Naive thymus-derived CD4-positive, alpha-beta T cell (primary cell): ENCODE measurements around the gene MOSPD3. TPM values are rescaled to one million over a fixed set of nuclear protein-coding genes. Genes with fewer than 3 reads are reported as not detected.

Experiments used
- ATAC-seq: fragments of 150-1000 bp; cut with Tn5 transposase; 2 replicates; pipeline ENCODE4 v1.10.0; 2021; ENCODE audit warnings: mild to moderate bottlenecking, moderate library complexity
- CTCF ChIA-PET: fragments of 350-600 bp; sonication (Branson Sonifier 250); formaldehyde crosslinking; loops from one replicate; lab custom pipeline; 2021; ENCODE audit warnings: antibody characterized with exemption; lab: Charles Lee
- POLR2A ChIA-PET: fragments of 350-600 bp; sonication (Branson Sonifier 250); formaldehyde crosslinking; loops from one replicate; lab custom pipeline; 2021; ENCODE audit warnings: antibody characterized with exemption, inconsistent platforms; lab: Charles Lee
- DNase-seq, 9 donors: peaks; one replicate each; pipeline versions ENCODE4 v3.0.0 to v3.0.0-alpha.2; 2020 to 2022; ENCODE audit warnings: mixed read lengths in 1 of 9
- H3K27ac ChIP-seq: one replicate; pipeline ENCODE4 v1.7.0; 2013; ENCODE audit warnings: mild to moderate bottlenecking, low read depth, low read length, moderate library complexity
- H3K27me3 ChIP-seq, 2 donors: one replicate each; pipeline ENCODE4 v1.7.0; 2013; ENCODE audit warnings: low read length in 2 of 2, mild to moderate bottlenecking in 2 of 2, moderate library complexity in 2 of 2; ENCODE audit not compliant: control insufficient read depth in 2 of 2, insufficient read depth in 2 of 2
- H3K36me3 ChIP-seq, 3 experiments: 1 replicate in 2 of 3; 2 replicates in 1 of 3; pipeline ENCODE4 v1.7.0; 2013; ENCODE audit warnings: low read length in 3 of 3, mild to moderate bottlenecking in 3 of 3, moderate library complexity in 1 of 3; ENCODE audit not compliant: insufficient read depth in 3 of 3, control insufficient read depth in 2 of 3
- H3K4me1 ChIP-seq, 2 donors: one replicate each; pipeline ENCODE4 v1.7.0; 2013; ENCODE audit warnings: low read length in 2 of 2, mild to moderate bottlenecking in 2 of 2, moderate library complexity in 1 of 2; ENCODE audit not compliant: control insufficient read depth in 2 of 2, insufficient read depth in 2 of 2
- H3K4me3 ChIP-seq: 2 replicates; pipeline ENCODE4 v1.7.0; 2013; ENCODE audit warnings: mild to moderate bottlenecking, low read length
- H3K9me3 ChIP-seq, 3 experiments: 1 replicate in 2 of 3; 2 replicates in 1 of 3; pipeline ENCODE4 v1.7.0; 2013; ENCODE audit warnings: low read length in 3 of 3; ENCODE audit not compliant: control insufficient read depth in 2 of 3
- H3K27ac Mint-ChIP-seq, 9 donors: one replicate each; pipeline ENCODE4 v1.8.0; 2020 to 2022; ENCODE audit warnings: mixed read lengths in 9 of 9, mild to moderate bottlenecking in 8 of 9, moderate library complexity in 5 of 9, inconsistent platforms in 2 of 9
- H3K27me3 Mint-ChIP-seq, 5 donors: one replicate each; pipeline ENCODE4 v1.8.0; 2021 to 2022; ENCODE audit warnings: mixed read lengths in 5 of 5, mild to moderate bottlenecking in 1 of 5
- H3K36me3 Mint-ChIP-seq, 5 donors: one replicate each; pipeline ENCODE4 v1.8.0; 2020 to 2022; ENCODE audit warnings: mixed read lengths in 5 of 5, mild to moderate bottlenecking in 3 of 5, inconsistent platforms in 1 of 5
- H3K4me1 Mint-ChIP-seq, 7 donors: one replicate each; pipeline ENCODE4 v1.8.0; 2020 to 2022; ENCODE audit warnings: mixed read lengths in 7 of 7, mild to moderate bottlenecking in 3 of 7, inconsistent platforms in 1 of 7
- H3K4me3 Mint-ChIP-seq, 10 donors: one replicate each; pipeline ENCODE4 v1.8.0; 2020 to 2022; ENCODE audit warnings: mild to moderate bottlenecking in 10 of 10, mixed read lengths in 10 of 10, moderate library complexity in 6 of 10, inconsistent platforms in 2 of 10
- H3K9me3 Mint-ChIP-seq, 11 donors: one replicate each; pipeline ENCODE4 v1.8.0; 2020 to 2022; ENCODE audit warnings: mixed read lengths in 11 of 11, mild to moderate bottlenecking in 4 of 11, inconsistent platforms in 1 of 11, moderate library complexity in 1 of 11
- intact Hi-C, 2 donors: fragments of 100-400 bp; cut with micrococcal nuclease; formaldehyde crosslinking; loops; one replicate each; pipeline ENCODE4 v1.15.1; 2023
- polyA plus RNA-seq, 2 donors: library from polyadenylated mRNA; unstranded; fragments of 300-500 nt; fragmentation: Illumina TruSeq; gene quantifications; one replicate each; pipeline ENCODE4 v1.2.3, GENCODE V29; 2021
- total RNA-seq, 6 experiments: library from RNA in 5 of 6; stranded (reverse) in 5 of 6; gene quantifications; 1 replicate in 5 of 6; 2 replicates in 1 of 6; pipeline ENCODE4 v1.2.3 and lab custom pipeline; 2021 to 2026

Gene MOSPD3
- total and polyA plus RNA-seq, 7 experiments from 2014 or later: 8.8 to 54.9 (median 14.7) TPM

- H3K4me3 Mint-ChIP-seq: no peak overlapping the region
- peaks cover 8 to 76% (median 30%) of the 10 kb centered on the region in 3 experiments for H3K36me3 ChIP-seq
- CTCF ChIA-PET: no interaction called here
Measured at GRCh38 chr7:100574362-100575205, 37.8 kb upstream of the MOSPD3 start.

GRCh38 chr7:100575206-100575631 lies 37.1 kb upstream of the MOSPD3 start:
- ChIA-PET CTCF (no interaction called here), POLR2A (interaction anchor here (1.0 to 1.4 kb wide), 3 partner anchors 8 to 125 kb away, joined by 3 to 8 read pairs (median 4); no protein-coding TSS in a partner anchor)
- ATAC-seq (no peak), DNase-seq (no peak)
- no peak overlapping the region for H3K27ac ChIP-seq
- H3K36me3 ChIP-seq: peaks cover 12 to 83% (median 36%) of the 10 kb centered on the region in 3 experiments
- Mint-ChIP-seq H3K9me3 (no peaks in the 10 kb centered on the region), H3K4me1 (peaks cover 0 to 20% (median 10%) of the 10 kb centered on the region in 7 donors), H3K36me3 (peaks cover 0 to 13% (median 4%) of the 10 kb centered on the region in 5 donors), H3K4me3 (no peak overlapping the region), H3K27me3 (peaks cover 0 to 4% (median 0%) of the 10 kb centered on the region in 5 donors), H3K27ac (no peak overlapping the region)
- no peak overlapping the region for H3K4me3 ChIP-seq
- peaks cover 9 to 11% of the 10 kb centered on the region in 2 donors for H3K4me1 ChIP-seq
- no peaks in the 10 kb centered on the region for H3K9me3 ChIP-seq
- no peaks in the 10 kb centered on the region for H3K27me3 ChIP-seq
- intact Hi-C loops: no loop called here

More at GRCh38 chr7:100574362-100575205, 37.8 kb upstream of the MOSPD3 start:
- no peaks in the 10 kb centered on the region for H3K27me3 ChIP-seq
- no peak overlapping the region for H3K4me3 ChIP-seq
- POLR2A ChIA-PET: interaction anchor here (1.0 to 1.4 kb wide), 3 partner anchors 9 to 126 kb away, joined by 3 to 8 read pairs (median 4); no protein-coding TSS in a partner anchor
- no peak for DNase-seq
- intact Hi-C loops: no loop called here
- ATAC-seq: no peak
- Mint-ChIP-seq H3K36me3 (peaks cover 0 to 13% (median 4%) of the 10 kb centered on the region in 5 donors), H3K27ac (no peak overlapping the region), H3K9me3 (no peaks in the 10 kb centered on the region), H3K4me1 (peaks cover 0 to 22% (median 10%) of the 10 kb centered on the region in 7 donors), H3K27me3 (peaks cover 0 to 4% (median 0%) of the 10 kb centered on the region in 5 donors)
- no peak overlapping the region for H3K27ac ChIP-seq
- H3K9me3 ChIP-seq: no peaks in the 10 kb centered on the region
- peaks cover 12 to 17% of the 10 kb centered on the region in 2 donors for H3K4me1 ChIP-seq

- Mint-ChIP-seq H3K4me3 (no peak overlapping the region), H3K27ac (peak overlapping the region in 1 of 9 donors; percentile 59), H3K4me1 (peaks cover 0 to 17% (median 8%) of the 10 kb centered on the region in 7 donors), H3K9me3 (no peaks in the 10 kb centered on the region), H3K36me3 (peaks cover 0 to 13% (median 4%) of the 10 kb centered on the region in 5 donors), H3K27me3 (peaks cover 0 to 2% (median 0%) of the 10 kb centered on the region in 5 donors)
- Histone ChIP-seq H3K36me3 (peaks cover 18 to 89% (median 42%) of the 10 kb centered on the region in 3 experiments), H3K9me3 (no peaks in the 10 kb centered on the region), H3K4me3 (no peak overlapping the region), H3K4me1 (peaks cover 3 to 4% of the 10 kb centered on the region in 2 donors), H3K27ac (no peak overlapping the region), H3K27me3 (no peaks in the 10 kb centered on the region)
- ChIA-PET CTCF (no interaction called here), POLR2A (interaction anchor here (2.6 kb wide), 1 partner anchor 11 kb away, joined by 17 read pairs; the partner anchor contains the start of genes FBXO24 and LRCH4)
- no peak for ATAC-seq
- no peak for DNase-seq
- intact Hi-C loops: no loop called here
Measured at GRCh38 chr7:100575746-100576383, 36.5 kb upstream of the MOSPD3 start.

GRCh38 chr7:100576384-100576993 lies 35.9 kb upstream of the MOSPD3 start:
- ChIA-PET CTCF (interaction anchor here (0.5 kb wide), 1 partner anchor 17 kb away, joined by 4 read pairs; no protein-coding TSS in a partner anchor), POLR2A (interaction anchor here (0.6 to 2.6 kb wide), 2 partner anchors 10 to 40 kb away, joined by 3 to 17 read pairs; partner anchors contain the start of genes FBXO24 and LRCH4)
- Mint-ChIP-seq H3K9me3 (no peaks in the 10 kb centered on the region), H3K4me1 (peaks cover 0 to 15% (median 8%) of the 10 kb centered on the region in 7 donors), H3K4me3 (peak overlapping the region in 1 of 10 donors; percentile 7), H3K27me3 (no peaks in the 10 kb centered on the region), H3K36me3 (peaks cover 0 to 13% (median 5%) of the 10 kb centered on the region in 5 donors), H3K27ac (peak overlapping the region in 1 of 9 donors; percentile 59)
- intact Hi-C loops: no loop called here
- Histone ChIP-seq H3K36me3 (peaks cover 25 to 95% (median 49%) of the 10 kb centered on the region in 3 experiments), H3K27me3 (no peaks in the 10 kb centered on the region), H3K4me3 (no peak overlapping the region), H3K4me1 (peaks cover under 1 to 2% of the 10 kb centered on the region in 2 donors), H3K9me3 (no peaks in the 10 kb centered on the region), H3K27ac (no peak overlapping the region)
- no peak for DNase-seq
- no peak for ATAC-seq

DNA sequence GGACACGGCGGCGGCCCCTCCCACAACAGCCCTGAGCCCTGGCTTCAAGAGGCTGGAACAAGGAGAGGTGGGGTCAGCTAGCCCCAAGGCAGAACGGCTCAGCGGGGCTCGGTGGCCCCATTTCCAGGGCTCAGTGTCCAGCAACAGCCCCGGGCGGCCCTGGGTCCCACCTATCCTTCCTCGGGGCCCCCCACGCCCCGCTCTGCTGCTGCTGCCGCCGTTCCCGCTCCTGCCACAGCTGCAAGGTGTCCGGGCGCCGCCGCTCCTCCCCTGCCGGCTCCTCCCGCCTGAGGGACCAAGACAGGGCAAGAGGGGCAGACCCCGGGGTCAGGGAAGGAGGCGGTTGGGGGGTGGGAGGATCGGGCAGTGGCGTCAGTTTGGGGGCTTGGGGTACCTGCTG lies 35.2 kb upstream of the MOSPD3 start:
- H3K4me1 ChIP-seq: peaks cover 7 to 8% of the 10 kb centered on the region in 2 donors
- ATAC-seq (no peak), DNase-seq (no peak)
- H3K27me3 Mint-ChIP-seq: no peaks in the 10 kb centered on the region
- intact Hi-C loops: no loop called here
- ChIA-PET CTCF (interaction anchor here (0.5 to 1.2 kb wide), 2 partner anchors 12 to 18 kb away, joined by 4 to 5 read pairs; no protein-coding TSS in a partner anchor), POLR2A (interaction anchor here (0.6 to 2.6 kb wide), 5 partner anchors 10 to 132 kb away, joined by 3 to 17 read pairs (median 3); partner anchors contain the start of genes FBXO24 and LRCH4)
- no peak overlapping the region for H3K27ac Mint-ChIP-seq
- peaks cover 0 to 8% (median 5%) of the 10 kb centered on the region in 5 donors for H3K36me3 Mint-ChIP-seq
- H3K4me3 ChIP-seq: no peak overlapping the region
- H3K4me3 Mint-ChIP-seq: no peak overlapping the region
- H3K9me3 Mint-ChIP-seq: no peaks in the 10 kb centered on the region
- no peaks in the 10 kb centered on the region for H3K27me3 ChIP-seq
- peaks cover 27 to 97% (median 54%) of the 10 kb centered on the region in 3 experiments for H3K36me3 ChIP-seq
- H3K4me1 Mint-ChIP-seq: peaks cover under 1 to 15% (median 3%) of the 10 kb centered on the region in 7 donors
- H3K9me3 ChIP-seq: no peaks in the 10 kb centered on the region
- H3K27ac ChIP-seq: no peak overlapping the region
